ENCODE data around the gene APOE. TPM values are rescaled to one million over a fixed set of nuclear protein-coding genes. Genes with fewer than 3 reads are reported as not detected.
"Not testable (repeated sequence)": the region's sequence is repeated elsewhere in the genome, so short reads cannot be mapped to it uniquely, and the experiment has no call there.

Gene APOE
- total RNA-seq, 2 experiments from 2014 or later, result 10.5 to 12.9 TPM

- peak; percentile 73 for ATAC-seq (ENCODE audit: low read depth)
- H3K27ac Mint-ChIP-seq, result peak overlapping the region; percentile 72
Observed at GRCh38 chr19:44876930-44877535, 28.6 kb upstream of the APOE start.

DNA sequence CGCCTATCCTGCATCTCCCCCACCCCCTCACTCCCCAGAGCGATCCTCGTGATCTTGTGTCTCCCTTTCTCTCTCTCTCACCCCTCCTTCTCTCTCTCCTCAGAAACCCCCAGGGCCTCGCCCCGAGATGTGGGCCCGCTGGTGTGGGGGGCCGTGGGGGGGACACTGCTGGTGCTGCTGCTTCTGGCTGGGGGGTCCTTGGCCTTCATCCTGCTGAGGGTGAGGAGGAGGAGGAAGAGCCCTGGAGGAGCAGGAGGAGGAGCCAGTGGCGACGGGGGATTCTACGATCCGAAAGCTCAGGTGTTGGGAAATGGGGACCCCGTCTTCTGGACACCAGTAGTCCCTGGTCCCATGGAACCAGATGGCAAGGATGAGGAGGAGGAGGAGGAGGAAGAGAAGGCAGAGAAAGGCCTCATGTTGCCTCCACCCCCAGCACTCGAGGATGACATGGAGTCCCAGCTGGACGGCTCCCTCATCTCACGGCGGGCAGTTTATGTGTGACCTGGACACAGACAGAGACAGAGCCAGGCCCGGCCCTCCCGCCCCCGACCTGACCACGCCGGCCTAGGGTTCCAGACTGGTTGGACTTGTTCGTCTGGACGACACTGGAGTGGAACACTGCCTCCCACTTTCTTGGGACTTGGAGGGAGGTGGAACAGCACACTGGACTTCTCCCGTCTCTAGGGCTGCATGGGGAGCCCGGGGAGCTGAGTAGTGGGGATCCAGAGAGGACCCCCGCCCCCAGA lies 27.3 kb upstream of the APOE start:
- H3K4me1 Mint-ChIP-seq, result peaks cover 8% of the 10 kb centered on the region
- POLR2A ChIA-PET, result no interaction called here
- no peak overlapping the region for H3K4me3 Mint-ChIP-seq
- DNase-seq (no peak), ATAC-seq (ENCODE audit: low read depth) (no peak)
- H3K36me3 Mint-ChIP-seq, result no peaks in the 10 kb centered on the region
- no peak overlapping the region for H3K27ac Mint-ChIP-seq
- no peaks in the 10 kb centered on the region for H3K27me3 Mint-ChIP-seq
- no peaks in the 10 kb centered on the region for H3K9me3 Mint-ChIP-seq

More at GRCh38 chr19:44876930-44877535, 28.6 kb upstream of the APOE start:
- Mint-ChIP-seq H3K9me3 (no peaks in the 10 kb centered on the region), H3K4me3 (peak overlapping the region; percentile 25), H3K27me3 (no peaks in the 10 kb centered on the region), H3K4me1 (peaks cover 8% of the 10 kb centered on the region), H3K36me3 (no peaks in the 10 kb centered on the region)
- no peak for DNase-seq
- POLR2A ChIA-PET, result no interaction called here

DNA sequence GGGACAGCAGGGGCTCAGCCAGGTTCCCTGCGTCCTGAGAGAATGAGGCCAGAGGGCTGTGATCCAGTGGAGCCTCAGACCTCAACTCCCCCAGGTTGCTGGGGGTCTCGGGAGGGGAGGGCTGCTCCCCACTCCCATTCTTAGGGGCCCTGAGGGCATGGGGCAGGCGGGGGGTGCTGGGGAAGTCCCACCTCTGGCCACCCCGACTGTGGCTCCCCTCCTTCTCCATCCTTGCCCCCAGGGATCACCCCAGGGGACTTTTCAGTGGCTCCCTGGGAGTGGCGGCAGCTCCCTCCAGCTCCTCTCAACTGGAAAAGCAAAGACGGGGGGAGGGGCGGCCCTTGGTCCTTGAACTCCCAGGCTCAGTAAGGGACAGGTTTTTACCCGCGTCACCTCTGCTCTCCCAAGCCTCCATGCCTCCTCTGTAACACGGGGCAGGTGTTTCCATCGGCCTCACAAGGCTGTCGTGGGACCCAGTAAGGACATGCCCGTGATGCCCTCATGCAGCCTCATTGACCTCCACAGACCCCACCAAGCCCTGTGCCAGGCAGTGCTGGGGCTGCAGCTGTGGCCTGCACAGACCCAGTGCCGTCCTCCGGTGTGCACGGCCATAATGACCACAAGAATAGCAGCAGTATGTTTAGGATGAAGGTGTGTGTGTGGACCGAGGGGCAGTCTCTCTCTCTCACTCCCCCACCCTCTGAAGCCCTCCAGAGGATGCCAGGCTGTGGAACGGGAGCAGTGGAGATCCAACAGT lies 26.1 kb upstream of the APOE start:
- POLR2A ChIA-PET, result no interaction called here
- H3K27me3 Mint-ChIP-seq, result no peaks in the 10 kb centered on the region
- ATAC-seq (ENCODE audit: low read depth) (no peak), DNase-seq (no peak)
- H3K27ac Mint-ChIP-seq, result no peak overlapping the region
- H3K4me3 Mint-ChIP-seq, result no peak overlapping the region
- H3K9me3 Mint-ChIP-seq, result no peaks in the 10 kb centered on the region
- H3K4me1 Mint-ChIP-seq, result peaks cover 8% of the 10 kb centered on the region
- no peaks in the 10 kb centered on the region for H3K36me3 Mint-ChIP-seq

GRCh38 chr19:44882063-44882462 lies 23.5 kb upstream of the APOE start:
- Mint-ChIP-seq H3K4me3 (no peak overlapping the region), H3K36me3 (no peaks in the 10 kb centered on the region), H3K27me3 (no peaks in the 10 kb centered on the region), H3K4me1 (peaks cover 4% of the 10 kb centered on the region), H3K27ac (peak overlapping the region; percentile 19), H3K9me3 (no peaks in the 10 kb centered on the region)
- no peak for DNase-seq
- POLR2A ChIA-PET, result no interaction called here
- no peak for ATAC-seq (ENCODE audit: low read depth)

DNA sequence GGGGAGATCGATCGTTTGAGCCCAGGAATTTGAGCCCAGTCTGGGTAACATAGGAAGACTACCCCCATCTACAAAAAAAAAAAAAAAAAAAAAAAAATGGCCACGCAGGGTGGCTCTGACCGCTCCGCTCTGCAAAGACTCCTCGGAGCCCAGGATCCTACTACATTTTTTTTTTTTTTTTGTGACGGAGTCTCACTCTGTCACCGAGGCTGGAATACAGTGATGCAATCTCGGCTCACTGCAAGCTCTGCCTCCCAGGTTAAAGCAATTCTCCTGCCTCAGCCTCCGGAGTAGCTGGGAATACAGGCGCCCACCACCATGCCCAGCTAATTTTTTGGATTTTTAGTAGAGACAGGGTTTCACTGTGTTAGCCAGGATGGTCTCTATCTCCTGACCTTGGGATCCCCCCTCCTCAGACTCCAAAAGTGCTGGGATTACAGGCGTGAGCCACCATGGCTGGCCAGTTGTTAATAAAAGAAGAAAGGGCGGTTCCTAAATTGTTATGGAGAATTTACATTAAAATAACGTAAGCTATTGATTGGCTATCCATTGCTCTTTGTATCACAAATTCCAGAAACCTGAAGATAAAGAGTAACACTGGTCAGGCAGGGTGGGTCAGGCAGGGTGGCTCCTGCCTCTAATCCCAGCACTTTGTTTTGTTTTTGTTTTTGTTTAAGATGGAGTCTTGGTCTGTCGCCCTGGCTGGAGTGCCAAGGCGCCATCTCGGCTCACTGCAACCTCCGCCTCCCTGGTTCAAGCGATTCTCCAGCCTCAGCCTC lies 22.8 kb upstream of the APOE start:
- H3K27me3 Mint-ChIP-seq; H3K9me3 Mint-ChIP-seq; ATAC-seq (ENCODE audit: low read depth); H3K36me3 Mint-ChIP-seq; POLR2A ChIA-PET; DNase-seq; H3K4me3 Mint-ChIP-seq; H3K4me1 Mint-ChIP-seq; H3K27ac Mint-ChIP-seq: not testable (repeated sequence)

DNA sequence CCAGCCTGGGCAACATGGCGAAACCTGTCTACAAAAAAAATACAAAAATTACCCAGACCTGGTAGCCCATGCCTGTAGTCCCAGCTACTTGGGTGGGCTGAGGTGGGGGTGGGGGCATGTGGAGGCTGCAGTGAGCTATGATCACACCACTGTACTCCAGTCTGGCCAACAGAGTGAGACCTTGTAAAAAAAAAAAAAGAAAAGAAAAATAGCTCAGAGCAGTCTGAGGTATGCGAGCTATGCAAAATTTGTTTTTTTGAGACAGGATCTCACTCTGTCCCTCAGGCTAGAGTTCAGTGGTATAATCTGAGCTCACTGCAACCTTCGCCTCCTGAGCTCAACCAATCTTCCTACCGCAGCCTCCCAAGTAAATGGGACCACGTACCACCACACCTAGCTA lies 21.7 kb upstream of the APOE start:
- H3K4me1 Mint-ChIP-seq, result no peaks in the 10 kb centered on the region
- DNase-seq, result no peak
- POLR2A ChIA-PET, result no interaction called here
- H3K27ac Mint-ChIP-seq, result no peak overlapping the region
- H3K36me3 Mint-ChIP-seq, result no peaks in the 10 kb centered on the region
- H3K4me3 Mint-ChIP-seq, result no peak overlapping the region
- no peak for ATAC-seq (ENCODE audit: low read depth)
- no peaks in the 10 kb centered on the region for H3K9me3 Mint-ChIP-seq
- no peaks in the 10 kb centered on the region for H3K27me3 Mint-ChIP-seq

- POLR2A ChIA-PET, result no interaction called here
- Mint-ChIP-seq H3K4me3 (no peak overlapping the region), H3K36me3 (no peaks in the 10 kb centered on the region), H3K27me3 (no peaks in the 10 kb centered on the region), H3K4me1 (no peaks in the 10 kb centered on the region), H3K9me3 (peaks cover 2% of the 10 kb centered on the region), H3K27ac (no peak overlapping the region)
- ATAC-seq (ENCODE audit: low read depth) (no peak), DNase-seq (no peak)
Observed at GRCh38 chr19:44884566-44884965, 21.0 kb upstream of the APOE start.

GRCh38 chr19:44886141-44886540 lies 19.5 kb upstream of the APOE start:
- POLR2A ChIA-PET, result no interaction called here
- Mint-ChIP-seq H3K4me3 (no peak overlapping the region), H3K27ac (no peak overlapping the region), H3K36me3 (no peaks in the 10 kb centered on the region), H3K4me1 (peaks cover 3% of the 10 kb centered on the region), H3K27me3 (no peaks in the 10 kb centered on the region), H3K9me3 (peaks cover 2% of the 10 kb centered on the region)
- no peak for ATAC-seq (ENCODE audit: low read depth)
- no peak for DNase-seq

DNA sequence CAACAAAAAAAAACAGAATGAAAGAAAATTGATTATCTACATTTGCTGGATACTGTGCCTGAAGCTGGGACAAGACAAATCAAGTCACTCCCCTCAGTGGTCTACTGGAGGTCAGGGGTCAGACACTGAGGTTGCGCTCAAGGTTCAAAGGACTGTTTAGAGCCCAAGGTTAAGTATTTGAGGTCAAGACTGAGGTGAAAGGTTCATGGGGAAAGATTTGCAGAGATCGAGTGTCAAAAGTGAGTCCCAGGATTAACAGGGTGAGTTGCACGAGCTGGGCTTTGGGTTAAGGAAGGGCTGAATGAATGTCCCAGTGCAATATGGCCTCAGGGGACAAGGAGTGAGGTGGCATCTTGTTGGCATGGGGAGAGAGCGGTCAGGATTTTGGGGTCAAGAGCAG lies 17.9 kb upstream of the APOE start:
- peaks cover 13% of the 10 kb centered on the region for H3K4me1 Mint-ChIP-seq
- no peak overlapping the region for H3K27ac Mint-ChIP-seq
- H3K27me3 Mint-ChIP-seq, result no peaks in the 10 kb centered on the region
- H3K36me3 Mint-ChIP-seq, result peaks cover under 1% of the 10 kb centered on the region
- DNase-seq, result no peak
- H3K9me3 Mint-ChIP-seq, result peaks cover 2% of the 10 kb centered on the region
- H3K4me3 Mint-ChIP-seq, result no peak overlapping the region
- ATAC-seq (ENCODE audit: low read depth), result no peak
- POLR2A ChIA-PET, result no interaction called here

- ATAC-seq (ENCODE audit: low read depth); H3K4me3 Mint-ChIP-seq; H3K36me3 Mint-ChIP-seq; POLR2A ChIA-PET; H3K9me3 Mint-ChIP-seq; H3K27me3 Mint-ChIP-seq; DNase-seq: not testable (repeated sequence)
- peaks cover 15% of the 10 kb centered on the region for H3K4me1 Mint-ChIP-seq
- H3K27ac Mint-ChIP-seq, result peak overlapping the region; percentile 3
Observed at GRCh38 chr19:44888335-44888734, 17.3 kb upstream of the APOE start.

GRCh38 chr19:44889830-44890365 lies 15.7 kb upstream of the APOE start:
- Mint-ChIP-seq H3K4me1 (peaks cover 20% of the 10 kb centered on the region), H3K4me3 (peak overlapping the region; percentile 90), H3K36me3 (peaks cover 7% of the 10 kb centered on the region), H3K27me3 (no peaks in the 10 kb centered on the region), H3K9me3 (peaks cover 2% of the 10 kb centered on the region), H3K27ac (peak overlapping the region; percentile 94)
- POLR2A ChIA-PET, result interaction anchor here (0.6 kb wide), 1 partner anchor 255 kb away, joined by 3 read pairs; no protein-coding TSS in a partner anchor
- ATAC-seq (ENCODE audit: low read depth), result no peak
- DNase-seq, result no peak

DNA sequence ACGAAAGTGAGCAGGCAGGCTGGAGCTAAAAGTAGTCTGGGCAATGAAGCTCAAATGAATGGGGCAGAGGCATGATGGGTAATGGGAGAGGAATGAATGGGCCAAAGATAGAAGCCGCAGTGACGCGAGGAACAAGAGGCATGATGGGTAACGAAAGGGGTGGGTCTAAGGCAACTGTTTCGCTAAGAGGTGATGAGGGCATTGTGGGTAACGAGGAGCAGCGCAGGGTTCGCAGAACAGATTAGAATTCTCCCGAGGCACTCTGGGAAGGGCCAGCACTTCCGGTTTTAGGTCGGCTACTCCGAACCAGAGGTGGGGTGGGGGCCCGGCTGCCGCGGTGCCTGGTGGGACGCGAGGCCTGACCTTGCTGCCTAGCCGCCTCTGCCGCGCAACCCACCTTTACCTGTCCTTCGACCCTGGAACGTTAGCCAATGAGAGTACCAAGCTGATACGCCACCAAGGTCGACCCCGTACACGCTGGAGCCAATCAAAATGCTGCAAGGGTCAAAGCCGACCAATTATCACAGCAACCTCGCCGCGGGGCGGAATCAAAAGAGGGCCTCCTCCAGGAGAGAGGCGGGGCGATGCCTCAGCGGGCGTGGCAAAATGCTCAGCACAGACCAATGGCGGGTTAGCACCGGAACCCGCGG lies 15.1 kb upstream of the APOE start:
- peak overlapping the region; percentile 94 for H3K27ac Mint-ChIP-seq
- H3K27me3 Mint-ChIP-seq, result no peaks in the 10 kb centered on the region
- H3K9me3 Mint-ChIP-seq, result peaks cover 2% of the 10 kb centered on the region
- DNase-seq (peak; percentile 99), ATAC-seq (ENCODE audit: low read depth) (peak; percentile 86)
- peaks cover 9% of the 10 kb centered on the region for H3K36me3 Mint-ChIP-seq
- H3K4me3 Mint-ChIP-seq, result peak overlapping the region; percentile 90
- POLR2A ChIA-PET, result interaction anchor here (0.6 kb wide), 1 partner anchor 254 kb away, joined by 3 read pairs; no protein-coding TSS in a partner anchor
- peaks cover 23% of the 10 kb centered on the region for H3K4me1 Mint-ChIP-seq

Measured in activated naive CD8-positive, alpha-beta T cell treated with anti-CD3 and anti-CD28 coated beads, Interleukin-2, amount 10 ng/mL, durations not matched to agents 7 days and 5 days (primary cell).